Peyer's patch (tissue), 4 donors: ENCODE results near the gene CERS6. TPM values are rescaled to one million over a fixed set of nuclear protein-coding genes. Genes with fewer than 3 reads are reported as not detected.
"Not testable (repeated sequence)": the region's sequence is repeated elsewhere in the genome, so short reads cannot be mapped to it uniquely, and the experiment has no call there.

Experiments
- DNase-seq, 3 donors: peaks; one replicate each; pipeline ENCODE4 v3.0.0-alpha.2; 2017 to 2019
- H3K27ac ChIP-seq, 4 donors: fragments of 200-600 bp; sonication (generic); one replicate each; pipeline ENCODE4 v1.5.1; 2016 to 2019
- H3K27me3 ChIP-seq, 2 donors: fragments of 200-600 bp; sonication (generic); one replicate each; pipeline ENCODE4 v1.5.1; 2019
- H3K36me3 ChIP-seq, 3 donors: fragments of 200-600 bp; sonication (generic); one replicate each; pipeline ENCODE4 v1.5.1; 2016 to 2019
- H3K4me1 ChIP-seq, 4 donors: fragments of 200-600 bp; sonication (generic); one replicate each; pipeline ENCODE4 v1.5.1; 2016 to 2019
- H3K4me3 ChIP-seq, 4 donors: fragments of 200-600 bp; sonication (generic); 1 replicate in 3 of 4; 2 replicates in 1 of 4; pipeline ENCODE4 v1.5.1; 2016 to 2019; ENCODE audit warnings: mild to moderate bottlenecking in 1 of 4
- H3K9me3 ChIP-seq, 4 donors: fragments of 200-600 bp; sonication (generic); one replicate each; pipeline ENCODE4 v1.5.1; 2016 to 2019; ENCODE audit warnings: mild to moderate bottlenecking in 1 of 4
- CTCF ChIP-seq, 6 experiments: fragments of 450-650 bp in 4 of 6; fragments of 200-600 bp in 2 of 6; sonication (generic) in 1 of 6; IDR thresholded peaks; one replicate each; pipeline ENCODE4 v1.5.1; 2017 to 2019; ENCODE audit warnings: antibody characterized with exemption in 6 of 6, mild to moderate bottlenecking in 3 of 6, moderate library complexity in 1 of 6
- POLR2A ChIP-seq, 2 donors: fragments of 450-650 bp; IDR thresholded peaks; one replicate each; pipeline ENCODE4 v1.5.1; 2017; ENCODE audit warnings: antibody characterized with exemption in 2 of 2, mild to moderate bottlenecking in 2 of 2, moderate library complexity in 2 of 2
- total RNA-seq, 4 donors: library from RNA; depleted of rRNA; stranded (reverse); fragments of >200 nt; gene quantifications; one replicate each; pipeline ENCODE4 v1.1.0, GENCODE V29; 2016

Gene CERS6
- total RNA-seq, 4 donors from 2014 or later, result 28.1 to 110 (median 96.7) TPM

GRCh38 chr2:168496906-168497305, 40.8 kb downstream of the CERS6 start:
- Histone ChIP-seq H3K4me1 (no peaks in the 10 kb centered on the region), H3K9me3 (no peaks in the 10 kb centered on the region), H3K27me3 (no peaks in the 10 kb centered on the region), H3K4me3 (no peak overlapping the region), H3K36me3 (no peaks in the 10 kb centered on the region), H3K27ac (no peak overlapping the region)
- TF ChIP-seq POLR2A (IDR thresholded peaks at IDR 0.05) (no peak), CTCF (IDR thresholded peaks at IDR 0.05) (no peak)
- no peak for DNase-seq

- Histone ChIP-seq H3K27ac (no peak overlapping the region), H3K9me3 (no peaks in the 10 kb centered on the region), H3K4me1 (no peaks in the 10 kb centered on the region), H3K27me3 (no peaks in the 10 kb centered on the region), H3K36me3 (no peaks in the 10 kb centered on the region), H3K4me3 (no peak overlapping the region)
- no peak for TF ChIP-seq CTCF (IDR thresholded peaks at IDR 0.05)
- TF ChIP-seq POLR2A (IDR thresholded peaks at IDR 0.05), result no peak
- DNase-seq, result no peak
These were observed 43.4 kb downstream of the CERS6 start for GRCh38 chr2:168499500-168499899.

GRCh38 chr2:168500516-168500915, 44.4 kb downstream of the CERS6 start:
- Histone ChIP-seq H3K27me3 (no peaks in the 10 kb centered on the region), H3K27ac (no peak overlapping the region), H3K4me1 (no peaks in the 10 kb centered on the region), H3K9me3 (no peaks in the 10 kb centered on the region), H3K36me3 (no peaks in the 10 kb centered on the region), H3K4me3 (no peak overlapping the region)
- TF ChIP-seq CTCF (IDR thresholded peaks at IDR 0.05) (no peak), POLR2A (IDR thresholded peaks at IDR 0.05) (no peak)
- no peak for DNase-seq

GRCh38 chr2:168501466-168502065, 45.5 kb downstream of the CERS6 start:
- Histone ChIP-seq H3K36me3 (no peaks in the 10 kb centered on the region), H3K27me3 (no peaks in the 10 kb centered on the region), H3K9me3 (no peaks in the 10 kb centered on the region), H3K4me3 (no peak overlapping the region), H3K27ac (no peak overlapping the region), H3K4me1 (no peaks in the 10 kb centered on the region)
- DNase-seq, result no peak
- TF ChIP-seq CTCF (IDR thresholded peaks at IDR 0.05), result no peak
- no peak for TF ChIP-seq POLR2A (IDR thresholded peaks at IDR 0.05)

- DNase-seq, H3K27ac ChIP-seq, H3K36me3 ChIP-seq, H3K9me3 ChIP-seq, H3K4me3 ChIP-seq, H3K27me3 ChIP-seq, H3K4me1 ChIP-seq: not testable (repeated sequence)
These were observed 46.8 kb downstream of the CERS6 start for GRCh38 chr2:168502852-168503251.

GRCh38 chr2:168503901-168504300, 47.8 kb downstream of the CERS6 start:
- H3K9me3 ChIP-seq, result no peaks in the 10 kb centered on the region
- no peaks in the 10 kb centered on the region for H3K36me3 ChIP-seq
- TF ChIP-seq CTCF (IDR thresholded peaks at IDR 0.05) (no peak), POLR2A (IDR thresholded peaks at IDR 0.05) (no peak)
- no peak overlapping the region for H3K27ac ChIP-seq
- H3K4me1 ChIP-seq, result no peaks in the 10 kb centered on the region
- H3K4me3 ChIP-seq, result no peak overlapping the region
- no peaks in the 10 kb centered on the region for H3K27me3 ChIP-seq
- DNase-seq, result no peak
